K562 (cell line): Measurements from ENCODE around the gene RHBDF2. TPM values are rescaled to one million over a fixed set of nuclear protein-coding genes. Genes with fewer than 3 reads are reported as not detected.

Experiments
- BHLHE40 ChIP-seq: IDR thresholded peaks from 2 replicates; pipeline ENCODE4 v1.6.1; 2011; ENCODE audit warnings: low read length, improper control_type of control experiment
- DEAF1 ChIP-seq: fragments of 450-650 bp; formaldehyde crosslinking; IDR thresholded peaks from 2 replicates; pipeline ENCODE4 v1.4.0; 2020; ENCODE audit warnings: mild to moderate bottlenecking, moderate library complexity
- GATAD2A ChIP-seq: fragments of 450-650 bp; IDR thresholded peaks from 2 replicates; pipeline ENCODE4 v1.6.1; 2017
- HCFC1 ChIP-seq: IDR thresholded peaks from 2 replicates; pipeline ENCODE4 v1.6.1; 2012; ENCODE audit warnings: low read depth, low read length, improper control_type of control experiment
- OTX1 ChIP-seq: fragments of 450-650 bp; formaldehyde crosslinking; IDR thresholded peaks from 2 replicates; pipeline ENCODE4 v1.4.0; 2022; ENCODE audit warnings: mild to moderate bottlenecking
- PBX2 ChIP-seq, 2 experiments: IDR thresholded peaks in 1 of 2; conservative IDR thresholded peaks in 1 of 2; 2 replicates each; pipeline ENCODE4 v1.6.1; 2016; ENCODE audit warnings: low read depth in 2 of 2, mild to moderate bottlenecking in 1 of 2, missing compliant biosample characterization in 1 of 2, missing genetic modification characterization in 1 of 2, moderate library complexity in 1 of 2
- PRDM10 ChIP-seq: fragments of 450-650 bp; IDR thresholded peaks from 2 replicates; pipeline ENCODE4 v1.6.1; 2018; ENCODE audit not compliant: partially characterized antibody
- SMAD1 ChIP-seq: fragments of 150-350 bp; IDR thresholded peaks from 2 replicates; pipeline ENCODE4 v1.6.1; 2014; ENCODE audit warnings: low read length, low read depth; ENCODE audit not compliant: partially characterized antibody
- SMC3 ChIP-seq: conservative IDR thresholded peaks from 2 replicates; pipeline ENCODE4 v1.6.1; 2011; ENCODE audit warnings: low read depth, low read length, improper control_type of control experiment; ENCODE audit not compliant: insufficient read depth
- STAG1 ChIP-seq: sonication (generic); formaldehyde crosslinking; IDR thresholded peaks from 2 replicates; pipeline ENCODE4 v1.5.0; 2020; ENCODE audit warnings: missing genetic modification reagents, borderline replicate concordance
- TAL1 ChIP-seq: fragments of 450-650 bp; IDR thresholded peaks from 2 replicates; pipeline ENCODE4 v1.6.1; 2016; ENCODE audit warnings: mild to moderate bottlenecking
- polyA plus RNA-seq, 8 experiments: library from polyadenylated mRNA; depleted of rRNA in 4 of 8; stranded (reverse) in 5 of 8; unstranded in 3 of 8; fragments of >200 nt; fragmentation: Nextera tagmentation in 2 of 8; fragmentation: Illumina TruSeq in 1 of 8; extraction: Ambion mirVana in 2 of 8; extraction: Trizol in 1 of 8; gene quantifications; 2 replicates each; pipeline versions ENCODE4 v1.2.1 to v1.2.3, GENCODE V29; 2011 to 2014; ENCODE audit warnings: inconsistent platforms in 1 of 8, missing spikeins in 1 of 8
- total RNA-seq, 7 experiments: library from RNA; depleted of rRNA in 6 of 7; stranded (reverse); fragments of >200 nt in 6 of 7; fragmentation: Illumina TruSeq in 2 of 7; extraction: Trizol in 2 of 7; gene quantifications; 2 replicates each; pipeline versions ENCODE4 v1.2.1 to v1.2.3, GENCODE V29; 2011 to 2021; ENCODE audit warnings: low replicate concordance in 1 of 7
- TF ChIP-seq, protein P1 (sequence below), 2 experiments: fragments of 250-450 bp in 1 of 2; fragments of 450-650 bp in 1 of 2; sonication (Bioruptor Pico) in 1 of 2; IDR thresholded peaks; 2 replicates each; pipeline versions ENCODE4 v1.6.1 to v1.8.0; 2016 to 2021; ENCODE audit warnings: mild to moderate bottlenecking in 2 of 2, moderate library complexity in 2 of 2, missing compliant biosample characterization in 1 of 2, missing genetic modification characterization in 1 of 2
- TF ChIP-seq, protein P2 (sequence below), 2 experiments: fragments of 200-800 bp in 1 of 2; sonication (Bioruptor generic) in 1 of 2; sonication (generic) in 1 of 2; formaldehyde crosslinking in 1 of 2; IDR thresholded peaks in 1 of 2; conservative IDR thresholded peaks in 1 of 2; 2 replicates each; pipeline versions ENCODE4 v1.5.0 to v1.6.1; 2016 to 2020; ENCODE audit warnings: missing compliant biosample characterization in 1 of 2, missing genetic modification characterization in 1 of 2, missing genetic modification reagents in 1 of 2

Gene RHBDF2
- total and polyA plus RNA-seq, 9 of the 15 experiments (the other 6 are each of a cell fraction or from before 2014, with no cell fraction given): 0.04 to 2.8 (median 1.1) TPM

- TF ChIP-seq STAG1 (CRISPR knock-in tag) (peak; percentile 95), HCFC1 (no peak), PBX2 (CRISPR knock-in tag; IDR thresholded peaks at IDR 0.05; ENCODE audit: low read depth) (no peak), PBX2 (tag; conservative IDR thresholded peaks at IDR 0.05; ENCODE audit: low read depth) (no peak), BHLHE40 (peak; percentile 42; the same call in 1 of the 2 replicates), SMAD1 (no peak), TAL1 (no peak), OTX1 (CRISPR knock-in tag) (no peak), DEAF1 (CRISPR knock-in tag) (peak; percentile 84), GATAD2A (peak; percentile 60; the same call in 1 of the 2 replicates), PRDM10 (peak; percentile 31), SMC3 (peak; percentile 97)
- TF ChIP-seq, protein P1, sequence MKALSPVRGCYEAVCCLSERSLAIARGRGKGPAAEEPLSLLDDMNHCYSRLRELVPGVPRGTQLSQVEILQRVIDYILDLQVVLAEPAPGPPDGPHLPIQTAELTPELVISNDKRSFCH (CRISPR knock-in tag; IDR thresholded peaks at IDR 0.05): no peak
- TF ChIP-seq, protein P1 (tag; IDR thresholded peaks at IDR 0.05): peak; percentile 44; the same call in 1 of the 2 replicates
- TF ChIP-seq, protein P2, sequence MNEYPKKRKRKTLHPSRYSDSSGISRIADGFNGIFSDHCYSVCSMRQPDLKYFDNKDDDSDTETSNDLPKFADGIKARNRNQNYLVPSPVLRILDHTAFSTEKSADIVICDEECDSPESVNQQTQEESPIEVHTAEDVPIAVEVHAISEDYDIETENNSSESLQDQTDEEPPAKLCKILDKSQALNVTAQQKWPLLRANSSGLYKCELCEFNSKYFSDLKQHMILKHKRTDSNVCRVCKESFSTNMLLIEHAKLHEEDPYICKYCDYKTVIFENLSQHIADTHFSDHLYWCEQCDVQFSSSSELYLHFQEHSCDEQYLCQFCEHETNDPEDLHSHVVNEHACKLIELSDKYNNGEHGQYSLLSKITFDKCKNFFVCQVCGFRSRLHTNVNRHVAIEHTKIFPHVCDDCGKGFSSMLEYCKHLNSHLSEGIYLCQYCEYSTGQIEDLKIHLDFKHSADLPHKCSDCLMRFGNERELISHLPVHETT (CRISPR knock-in tag; conservative IDR thresholded peaks at IDR 0.05 in 1 of 2, IDR thresholded peaks at IDR 0.05 in 1 of 2): no peak
These were observed 22.1 kb upstream of the RHBDF2 start (continued) for GRCh38 chr17:76523084-76524037.
